ENCODE data around the gene EEF1AKMT1. TPM values are rescaled to one million over a fixed set of nuclear protein-coding genes. Genes with fewer than 3 reads are reported as not detected.

The EEF1AKMT1 gene
- total RNA-seq, 4 donors from 2014 or later: 2.0 to 24.7 (median 4.7) TPM

DNA sequence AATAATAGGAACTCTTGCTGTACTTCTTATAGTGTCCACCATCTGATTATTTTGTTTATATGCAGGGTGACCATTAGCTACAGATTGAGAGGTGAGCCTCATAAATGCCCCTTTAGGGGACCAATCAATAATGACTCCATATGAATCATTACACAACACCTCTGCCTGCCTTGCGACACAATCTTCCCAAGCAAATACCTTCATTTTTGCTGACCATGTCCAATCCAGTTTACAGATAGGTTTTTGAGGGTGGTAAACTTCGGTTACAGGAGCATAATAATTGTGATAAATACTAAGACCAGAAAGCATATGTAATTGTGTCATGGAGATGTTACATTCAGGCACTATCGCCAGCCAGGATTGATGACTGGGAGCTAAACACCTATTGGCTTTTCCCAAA is 93.9 kb downstream of the EEF1AKMT1 start:
- H3K4me3 ChIP-seq: no peak overlapping the region
- H3K27me3 ChIP-seq: no peaks in the 10 kb centered on the region
- TF ChIP-seq POLR2A (IDR thresholded peaks at IDR 0.05) (no peak), EP300 (IDR thresholded peaks at IDR 0.05) (no peak), POLR2AphosphoS5 (IDR thresholded peaks at IDR 0.05) (no peak)
- TF ChIP-seq, protein P1, sequence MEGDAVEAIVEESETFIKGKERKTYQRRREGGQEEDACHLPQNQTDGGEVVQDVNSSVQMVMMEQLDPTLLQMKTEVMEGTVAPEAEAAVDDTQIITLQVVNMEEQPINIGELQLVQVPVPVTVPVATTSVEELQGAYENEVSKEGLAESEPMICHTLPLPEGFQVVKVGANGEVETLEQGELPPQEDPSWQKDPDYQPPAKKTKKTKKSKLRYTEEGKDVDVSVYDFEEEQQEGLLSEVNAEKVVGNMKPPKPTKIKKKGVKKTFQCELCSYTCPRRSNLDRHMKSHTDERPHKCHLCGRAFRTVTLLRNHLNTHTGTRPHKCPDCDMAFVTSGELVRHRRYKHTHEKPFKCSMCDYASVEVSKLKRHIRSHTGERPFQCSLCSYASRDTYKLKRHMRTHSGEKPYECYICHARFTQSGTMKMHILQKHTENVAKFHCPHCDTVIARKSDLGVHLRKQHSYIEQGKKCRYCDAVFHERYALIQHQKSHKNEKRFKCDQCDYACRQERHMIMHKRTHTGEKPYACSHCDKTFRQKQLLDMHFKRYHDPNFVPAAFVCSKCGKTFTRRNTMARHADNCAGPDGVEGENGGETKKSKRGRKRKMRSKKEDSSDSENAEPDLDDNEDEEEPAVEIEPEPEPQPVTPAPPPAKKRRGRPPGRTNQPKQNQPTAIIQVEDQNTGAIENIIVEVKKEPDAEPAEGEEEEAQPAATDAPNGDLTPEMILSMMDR (IDR thresholded peaks at IDR 0.05): no peak
- no peak for DNase-seq (ENCODE audit: low spot score in 2 of 2)
- peaks cover 4% of the 10 kb centered on the region for H3K36me3 ChIP-seq
- WGBS: 92% methylated on average over 3 of the region's 3 CpGs
- H3K27ac ChIP-seq: no peak overlapping the region
- H3K9me3 ChIP-seq: no peaks in the 10 kb centered on the region
- H3K4me1 ChIP-seq: no peaks in the 10 kb centered on the region

Other genes with a start within 250 kb of the EEF1AKMT1 start
- 10 to 100 TPM; 15.9 to 20.1 (median 18.4) TPM for gene CRYL1, start 248.1 kb downstream of the EEF1AKMT1 start, total RNA-seq
- 10 to 100 TPM in 2 of 4 donors, 1 to 10 TPM in 2; 5.6 to 21.6 (median 10.4) TPM for gene IFT88, start 206.8 kb downstream of the EEF1AKMT1 start, total RNA-seq
- 1 to 10 TPM in 1 of 4 donors, under 1 TPM in 3; 0.26 to 1.5 (median 0.50) TPM for gene IL17D, start 70.3 kb downstream of the EEF1AKMT1 start, total RNA-seq
- gene XPO4, start 128.8 kb upstream of the EEF1AKMT1 start, total RNA-seq: 10 to 100 TPM; 15.0 to 23.2 (median 17.6) TPM

All from suprapubic skin (tissue), 4 donors.